HepG2 (cell line): ENCODE data around the gene STIM1. TPM values are rescaled to one million over a fixed set of nuclear protein-coding genes. Genes with fewer than 3 reads are reported as not detected.
A peak's percentile ranks its signal among the peaks of the same experiment; 100 is the strongest.

Source experiments
- DPF2 ChIP-seq: sonication (generic); formaldehyde crosslinking; IDR thresholded peaks from 2 replicates; pipeline ENCODE4 v1.4.0; 2020; ENCODE audit warnings: mild to moderate bottlenecking, low read depth, missing genetic modification reagents, borderline replicate concordance
- JUND ChIP-seq: sonication (generic); formaldehyde crosslinking; IDR thresholded peaks from 2 replicates; pipeline ENCODE4 v1.8.0; 2022; ENCODE audit warnings: mild to moderate bottlenecking, missing genetic modification reagents
- KLF11 ChIP-seq: IDR thresholded peaks from 2 replicates; pipeline ENCODE4 v1.6.1; 2016; ENCODE audit warnings: missing compliant biosample characterization
- MAF1 ChIP-seq: sonication (generic); formaldehyde crosslinking; IDR thresholded peaks from 2 replicates; pipeline ENCODE4 v1.5.0; 2020; ENCODE audit warnings: missing genetic modification reagents, borderline replicate concordance
- MAZ ChIP-seq, 2 experiments: sonication (generic) in 1 of 2; formaldehyde crosslinking in 1 of 2; IDR thresholded peaks; 2 replicates each; pipeline versions ENCODE4 v1.5.0 to v1.6.1; 2012 to 2020; ENCODE audit warnings: low read depth in 2 of 2, mild to moderate bottlenecking in 2 of 2, borderline replicate concordance in 1 of 2, improper control_type of control experiment in 1 of 2, low read length in 1 of 2, missing genetic modification reagents in 1 of 2, moderate library complexity in 1 of 2
- NPAS2 ChIP-seq: sonication (generic); formaldehyde crosslinking; IDR thresholded peaks from 2 replicates; pipeline ENCODE4 v1.8.0; 2022; ENCODE audit warnings: mild to moderate bottlenecking, missing genetic modification reagents, borderline replicate concordance
- SIN3A ChIP-seq: IDR thresholded peaks from 2 replicates; pipeline ENCODE4 v1.6.1; 2011; ENCODE audit warnings: low read depth, mild to moderate bottlenecking, control low read depth, low read length, borderline replicate concordance
- WIZ ChIP-seq: sonication (generic); formaldehyde crosslinking; IDR thresholded peaks from 2 replicates; pipeline ENCODE4 v1.5.1; 2020; ENCODE audit warnings: mild to moderate bottlenecking, missing genetic modification reagents
- ZFY ChIP-seq: sonication (generic); formaldehyde crosslinking; IDR thresholded peaks from 2 replicates; pipeline ENCODE4 v1.4.0; 2020; ENCODE audit warnings: missing genetic modification reagents
- ZNF124 ChIP-seq: sonication (generic); formaldehyde crosslinking; IDR thresholded peaks from 2 replicates; pipeline ENCODE4 v1.4.0; 2020; ENCODE audit warnings: missing genetic modification reagents
- ZNF337 ChIP-seq: sonication (generic); formaldehyde crosslinking; IDR thresholded peaks from 2 replicates; pipeline ENCODE4 v1.5.1; 2020; ENCODE audit warnings: missing genetic modification reagents, low read depth, mild to moderate bottlenecking, borderline replicate concordance
- polyA plus RNA-seq, 8 experiments: library from polyadenylated mRNA; depleted of rRNA in 3 of 8; stranded (reverse) in 7 of 8; unstranded in 1 of 8; fragments of >200 nt; fragmentation: Illumina TruSeq in 4 of 8; extraction: Trizol in 4 of 8; gene quantifications; 2 replicates each; pipeline versions ENCODE4 v1.2.1 to v1.2.3, GENCODE V29; 2011 to 2016; ENCODE audit warnings: low read depth in 4 of 8, missing spikeins in 1 of 8, mixed read lengths in 1 of 8; ENCODE audit not compliant: insufficient read depth in 1 of 8
- total RNA-seq, 5 experiments: library from RNA; depleted of rRNA; stranded (reverse); fragments of >200 nt; fragmentation: Illumina TruSeq; extraction: Trizol; gene quantifications; 2 replicates each; pipeline ENCODE4 v1.2.3, GENCODE V29; 2016; ENCODE audit warnings: low read depth in 1 of 5
- TF ChIP-seq, protein P1 (sequence below), 2 experiments: sonication (generic) in 1 of 2; formaldehyde crosslinking in 1 of 2; IDR thresholded peaks; 2 replicates each; pipeline versions ENCODE4 v1.4.0 to v1.6.1; 2016 to 2020; ENCODE audit warnings: borderline replicate concordance in 1 of 2, low read depth in 1 of 2, mild to moderate bottlenecking in 1 of 2, missing genetic modification reagents in 1 of 2

STIM1 gene
- total and polyA plus RNA-seq, 2 of the 13 experiments (the other 11 are each of a cell fraction or from before 2014, with no cell fraction given), result 19.2 to 28.5 TPM

DNA sequence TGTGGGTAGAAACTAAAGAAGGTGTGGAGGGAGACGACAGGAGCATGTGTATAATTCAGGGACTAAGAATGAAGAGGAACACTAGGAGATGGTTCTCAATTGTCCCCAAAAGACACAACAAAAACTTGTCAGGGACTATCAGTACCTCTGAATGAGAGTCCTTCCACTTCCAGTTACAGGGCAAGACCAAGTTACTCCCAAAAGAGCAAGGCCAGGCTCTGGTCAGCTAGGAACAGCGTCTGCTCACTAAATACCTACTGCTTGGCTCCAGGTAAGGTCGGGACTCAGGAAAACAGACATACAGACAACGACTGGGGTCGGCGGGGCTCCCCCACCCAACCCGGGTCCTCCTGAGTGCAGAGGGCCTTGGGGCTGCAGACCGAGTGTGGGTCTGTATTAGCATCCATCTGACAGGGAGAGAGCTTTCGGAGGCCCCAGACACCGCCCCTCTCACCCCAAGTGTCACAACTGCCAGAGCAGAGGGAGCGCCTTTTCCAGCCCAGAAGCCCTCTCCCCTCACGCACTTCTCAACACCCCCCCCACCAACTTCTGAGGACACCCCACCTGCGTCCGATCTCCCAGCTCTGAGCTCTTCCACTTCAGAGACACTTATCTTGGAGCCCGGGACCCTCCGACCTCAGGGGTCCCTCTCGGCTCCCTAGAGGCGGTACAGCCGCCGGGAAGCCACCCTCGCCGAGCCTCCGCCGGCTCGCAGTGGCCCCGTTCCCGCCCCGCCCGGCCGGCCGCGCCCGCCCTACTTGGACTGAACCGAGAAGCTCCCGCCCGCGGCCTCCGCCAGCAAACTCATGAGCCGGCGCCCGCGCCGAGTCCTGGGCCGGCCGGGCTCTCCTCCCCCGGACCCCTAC, 15.2 kb upstream of the STIM1 start (continued):
- no peak for TF ChIP-seq ZNF124 (CRISPR knock-in tag)
- TF ChIP-seq SIN3A, result no peak
- TF ChIP-seq WIZ (CRISPR knock-in tag), result no peak
- TF ChIP-seq MAZ (IDR thresholded peaks at IDR 0.05; ENCODE audit: borderline replicate concordance, low read depth, low read length), result 0 out of 2 replicates have a peak, but pooled peaks have one; percentile 44
- 0 out of 2 replicates have a peak, but pooled peaks have one; percentile 36 for TF ChIP-seq MAZ (CRISPR knock-in tag; IDR thresholded peaks at IDR 0.05; ENCODE audit: low read depth)
- no peak for TF ChIP-seq DPF2 (CRISPR knock-in tag)
- TF ChIP-seq, protein P1, sequence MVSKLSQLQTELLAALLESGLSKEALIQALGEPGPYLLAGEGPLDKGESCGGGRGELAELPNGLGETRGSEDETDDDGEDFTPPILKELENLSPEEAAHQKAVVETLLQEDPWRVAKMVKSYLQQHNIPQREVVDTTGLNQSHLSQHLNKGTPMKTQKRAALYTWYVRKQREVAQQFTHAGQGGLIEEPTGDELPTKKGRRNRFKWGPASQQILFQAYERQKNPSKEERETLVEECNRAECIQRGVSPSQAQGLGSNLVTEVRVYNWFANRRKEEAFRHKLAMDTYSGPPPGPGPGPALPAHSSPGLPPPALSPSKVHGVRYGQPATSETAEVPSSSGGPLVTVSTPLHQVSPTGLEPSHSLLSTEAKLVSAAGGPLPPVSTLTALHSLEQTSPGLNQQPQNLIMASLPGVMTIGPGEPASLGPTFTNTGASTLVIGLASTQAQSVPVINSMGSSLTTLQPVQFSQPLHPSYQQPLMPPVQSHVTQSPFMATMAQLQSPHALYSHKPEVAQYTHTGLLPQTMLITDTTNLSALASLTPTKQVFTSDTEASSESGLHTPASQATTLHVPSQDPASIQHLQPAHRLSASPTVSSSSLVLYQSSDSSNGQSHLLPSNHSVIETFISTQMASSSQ (IDR thresholded peaks at IDR 0.05; ENCODE audit: low read depth), result no peak
- TF ChIP-seq, protein P1 (CRISPR knock-in tag; IDR thresholded peaks at IDR 0.05; ENCODE audit: borderline replicate concordance), result no peak
- TF ChIP-seq JUND (CRISPR knock-in tag), result no peak
- no peak; the same call in 1 of the 2 replicates for TF ChIP-seq ZFY
- no peak for TF ChIP-seq ZNF337 (CRISPR knock-in tag)
- no peak for TF ChIP-seq MAF1 (CRISPR knock-in tag)
- TF ChIP-seq NPAS2, result no peak
- no peak for TF ChIP-seq KLF11 (CRISPR knock-in tag)
